Measurements from ENCODE around the gene NDC1. TPM values are rescaled to one million over a fixed set of nuclear protein-coding genes. Genes with fewer than 3 reads are reported as not detected.
"Not testable (repeated sequence)": the region's sequence is repeated elsewhere in the genome, so short reads cannot be mapped to it uniquely, and the experiment has no call there.

NDC1 gene, protein sequence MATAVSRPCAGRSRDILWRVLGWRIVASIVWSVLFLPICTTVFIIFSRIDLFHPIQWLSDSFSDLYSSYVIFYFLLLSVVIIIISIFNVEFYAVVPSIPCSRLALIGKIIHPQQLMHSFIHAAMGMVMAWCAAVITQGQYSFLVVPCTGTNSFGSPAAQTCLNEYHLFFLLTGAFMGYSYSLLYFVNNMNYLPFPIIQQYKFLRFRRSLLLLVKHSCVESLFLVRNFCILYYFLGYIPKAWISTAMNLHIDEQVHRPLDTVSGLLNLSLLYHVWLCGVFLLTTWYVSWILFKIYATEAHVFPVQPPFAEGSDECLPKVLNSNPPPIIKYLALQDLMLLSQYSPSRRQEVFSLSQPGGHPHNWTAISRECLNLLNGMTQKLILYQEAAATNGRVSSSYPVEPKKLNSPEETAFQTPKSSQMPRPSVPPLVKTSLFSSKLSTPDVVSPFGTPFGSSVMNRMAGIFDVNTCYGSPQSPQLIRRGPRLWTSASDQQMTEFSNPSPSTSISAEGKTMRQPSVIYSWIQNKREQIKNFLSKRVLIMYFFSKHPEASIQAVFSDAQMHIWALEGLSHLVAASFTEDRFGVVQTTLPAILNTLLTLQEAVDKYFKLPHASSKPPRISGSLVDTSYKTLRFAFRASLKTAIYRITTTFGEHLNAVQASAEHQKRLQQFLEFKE
- total RNA-seq, result 10 to 100 TPM; 48.1 to 49.0 TPM

DNA sequence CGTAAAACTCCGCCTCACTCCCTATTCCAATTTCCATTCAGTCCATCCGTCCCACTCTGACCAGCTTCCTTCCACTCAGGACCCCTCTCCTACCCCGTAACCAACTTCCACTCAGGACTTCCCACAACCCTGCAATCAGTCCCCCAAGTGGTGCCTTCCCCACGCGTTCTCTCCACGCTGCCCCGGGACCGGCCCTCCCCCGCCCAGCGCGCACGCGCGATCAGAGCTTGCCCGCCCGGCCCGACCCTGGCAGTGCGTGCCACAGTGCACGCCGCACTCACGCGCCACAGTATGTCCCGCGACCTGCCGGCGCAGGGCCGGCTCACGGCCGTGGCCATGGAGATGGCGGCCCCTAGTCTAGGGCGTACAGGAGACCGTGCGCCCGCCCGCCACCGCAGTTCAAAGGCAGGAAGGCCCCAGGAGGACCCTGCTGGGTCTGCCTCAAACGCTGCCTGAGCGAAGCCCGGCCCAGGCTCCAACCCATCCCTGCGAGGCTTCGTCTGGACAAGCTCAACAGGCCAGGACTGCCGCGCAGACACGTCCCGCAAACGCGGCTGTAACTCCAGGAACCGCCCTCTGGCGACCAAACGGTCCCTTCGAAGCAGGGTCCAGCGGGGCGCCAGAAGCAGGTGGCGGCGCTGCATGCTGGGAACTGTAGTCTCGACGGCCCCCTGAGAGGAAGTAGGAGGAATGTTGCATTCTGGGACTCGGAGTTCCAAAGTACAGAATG is at the start of gene NDC1:
TSS of gene NDC1 (minus strand) at position 373 of the 730 bp plus-strand sequence. CDS start at position 338, 35 bp downstream.
- POLR2A ChIA-PET, result interaction anchor here (0.7 to 2.3 kb wide), 4 partner anchors 107 to 453 kb away, joined by 3 to 6 read pairs (median 5); partner anchors contain the start of genes IFT25, TCEANC2 and TMEM59
- CTCF ChIA-PET, result interaction anchor here (0.6 to 1.6 kb wide), 3 partner anchors 9 to 121 kb away, joined by 3 to 5 read pairs (median 4); no protein-coding TSS in a partner anchor

- POLR2A ChIA-PET, result not testable (repeated sequence)
- CTCF ChIA-PET, result interaction anchor here (1.7 kb wide), 1 partner anchor 76 kb away, joined by 12 read pairs; no protein-coding TSS in a partner anchor
These were observed 45.5 kb upstream of the NDC1 start for GRCh38 chr1:53883600-53883999.

- POLR2A ChIA-PET, result not testable (repeated sequence)
- CTCF ChIA-PET, result interaction anchor here (1.2 to 2.7 kb wide), 4 partner anchors 21 to 77 kb away, joined by 3 to 12 read pairs (median 5); partner anchors contain the start of gene IFT25
These were observed 43.8 kb upstream of the NDC1 start for GRCh38 chr1:53881853-53882252.

DNA sequence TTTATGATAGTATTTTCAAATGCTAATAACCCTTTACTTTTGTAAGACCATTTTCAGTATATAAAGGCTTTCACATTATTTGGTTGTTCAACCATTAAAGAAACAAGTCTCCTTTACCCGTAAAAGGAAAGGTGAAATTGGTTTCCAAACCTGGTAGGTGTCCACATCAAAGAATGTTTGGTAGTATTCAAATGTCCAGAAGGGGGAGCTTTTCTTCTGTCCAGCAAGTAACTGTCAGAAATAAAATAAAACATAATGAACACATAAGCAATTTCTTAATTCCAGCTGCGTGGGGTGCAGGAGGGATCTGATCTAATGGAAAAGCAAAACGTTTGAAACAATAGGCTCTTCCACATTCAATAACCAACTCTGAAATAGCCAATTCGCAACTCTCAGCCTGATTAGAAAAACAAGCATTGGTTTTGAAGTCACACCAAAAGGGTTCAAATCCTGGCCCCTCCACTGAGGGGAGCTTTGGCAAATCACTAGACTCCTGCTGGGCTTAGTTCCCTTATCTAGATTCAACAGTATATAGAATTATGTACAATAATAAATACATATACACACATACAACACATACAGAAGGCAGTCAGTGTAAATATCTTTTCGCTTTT is 40.5 kb upstream of the NDC1 start:
- CTCF ChIA-PET, result interaction anchor here (0.6 to 2.8 kb wide), 11 partner anchors 10 to 652 kb away, joined by 3 to 16 read pairs (median 4); partner anchors contain the start of genes IFT25, LRRC42 and YIPF1
- POLR2A ChIA-PET, result no interaction called here

DNA sequence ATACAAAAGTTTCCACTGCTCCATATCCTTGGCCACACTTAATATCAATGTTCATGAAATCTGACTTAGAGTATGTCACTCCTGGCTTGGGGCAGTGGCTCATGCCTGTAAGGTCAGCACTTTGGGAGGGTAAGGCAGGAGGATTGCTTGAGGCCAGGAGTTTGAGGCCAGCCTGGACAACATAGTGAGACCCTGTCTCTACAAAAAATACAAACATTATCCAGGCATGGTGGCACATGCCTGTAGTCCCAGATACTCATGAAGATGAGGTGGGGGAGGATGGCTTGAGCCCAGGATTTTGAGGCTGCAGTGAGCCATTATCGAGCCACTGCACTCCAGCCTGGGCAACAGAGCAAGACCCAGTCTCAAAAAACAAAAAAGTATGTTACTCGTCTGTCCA is 37.1 kb upstream of the NDC1 start:
- CTCF ChIA-PET, result not testable (repeated sequence)

DNA sequence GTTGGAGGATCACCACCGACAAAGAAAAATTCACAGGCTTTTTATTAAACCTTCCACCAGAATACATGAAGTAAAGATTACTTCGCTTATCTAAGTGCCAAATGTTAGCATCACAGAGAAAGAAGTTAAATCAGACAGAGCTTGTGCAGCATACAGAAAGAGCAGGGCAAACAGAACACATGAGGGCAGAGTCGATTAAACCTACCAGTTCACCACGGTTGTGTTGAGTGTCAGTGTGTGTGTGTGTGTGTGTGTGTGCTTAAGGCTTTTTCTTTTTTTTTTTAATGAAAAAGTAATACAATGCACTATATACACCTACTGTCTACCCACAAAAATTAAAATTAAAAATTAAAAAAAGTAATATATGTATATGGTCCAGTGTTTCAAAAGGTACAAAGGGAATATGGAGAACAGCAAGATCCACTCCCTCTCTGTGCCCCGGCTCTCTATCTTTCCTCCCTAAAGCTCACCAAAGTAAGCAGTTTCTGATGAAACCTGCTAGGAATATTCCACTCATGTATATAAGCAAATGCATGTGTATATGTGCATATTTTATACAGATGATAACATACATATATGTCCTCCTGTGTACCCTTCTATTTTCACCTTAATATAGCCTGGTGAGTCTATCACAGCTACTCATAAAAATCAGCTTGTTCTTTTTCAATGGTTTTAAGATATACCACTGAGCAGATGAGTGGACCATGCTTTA is 33.8 kb upstream of the NDC1 start:
- ChIA-PET CTCF (interaction anchor here (0.6 to 1.6 kb wide), 3 partner anchors 68 to 188 kb away, joined by 3 to 4 read pairs (median 4); no protein-coding TSS in a partner anchor), POLR2A (no interaction called here)

More for the DNA sequence above, 37.1 kb upstream of the NDC1 start:
- POLR2A ChIA-PET, result not testable (repeated sequence)

- ChIA-PET CTCF (interaction anchor here (0.7 to 1.2 kb wide), 2 partner anchors 11 to 12 kb away, joined by 3 read pairs; no protein-coding TSS in a partner anchor), POLR2A (no interaction called here)
These were observed 33.1 kb upstream of the NDC1 start for GRCh38 chr1:53871221-53871620.

GRCh38 chr1:53869454-53870117 is 31.5 kb upstream of the NDC1 start:
- POLR2A ChIA-PET, result no interaction called here
- CTCF ChIA-PET, result interaction anchor here (0.7 kb wide), 1 partner anchor 854 kb away, joined by 4 read pairs; no protein-coding TSS in a partner anchor

GRCh38 chr1:53868565-53868964 is 30.5 kb upstream of the NDC1 start:
- ChIA-PET POLR2A (no interaction called here), CTCF (interaction anchor here (0.8 to 1.2 kb wide), 2 partner anchors 11 to 91 kb away, joined by 3 to 4 read pairs; no protein-coding TSS in a partner anchor)

DNA sequence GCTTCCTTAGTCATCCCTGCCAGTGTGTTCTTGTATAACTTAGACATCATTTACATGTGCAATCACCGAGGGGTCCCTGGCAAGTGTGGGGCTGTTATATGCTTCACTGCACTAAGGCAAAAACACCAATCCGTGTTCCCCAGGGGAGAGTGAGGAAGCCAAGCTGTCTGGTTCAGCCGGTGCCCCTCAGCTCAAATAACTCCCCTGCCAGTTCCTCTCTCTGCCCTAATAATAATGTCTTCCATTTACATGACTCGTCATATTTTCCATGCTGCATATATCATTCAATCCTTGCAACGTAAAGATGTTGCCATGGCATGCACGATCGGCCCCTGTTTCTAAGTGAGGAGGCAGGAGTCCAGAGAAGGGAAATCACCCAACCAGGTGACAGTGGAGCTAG is 24.4 kb upstream of the NDC1 start:
- CTCF ChIA-PET, result interaction anchor here (5.8 kb wide), 1 partner anchor 97 kb away, joined by 51 read pairs; no protein-coding TSS in a partner anchor
- POLR2A ChIA-PET, result no interaction called here

- POLR2A ChIA-PET, result interaction anchor here (0.5 kb wide), 1 partner anchor 98 kb away, joined by 3 read pairs; no protein-coding TSS in a partner anchor
- CTCF ChIA-PET, result interaction anchor here (0.6 to 5.8 kb wide), 19 partner anchors 9 to 1097 kb away, joined by 3 to 51 read pairs (median 5); partner anchors contain the start of genes IFT25, LRRC42 and YIPF1
These were observed 22.9 kb upstream of the NDC1 start for GRCh38 chr1:53860967-53861411.

- CTCF ChIA-PET, result interaction anchor here (0.7 to 1.1 kb wide), 2 partner anchors 9 to 188 kb away, joined by 3 to 4 read pairs; no protein-coding TSS in a partner anchor
- POLR2A ChIA-PET, result interaction anchor here (0.6 kb wide), 3 partner anchors 16 to 1148 kb away, joined by 3 to 9 read pairs (median 7); no protein-coding TSS in a partner anchor
These were observed 13.6 kb upstream of the NDC1 start for GRCh38 chr1:53851571-53852285.

DNA sequence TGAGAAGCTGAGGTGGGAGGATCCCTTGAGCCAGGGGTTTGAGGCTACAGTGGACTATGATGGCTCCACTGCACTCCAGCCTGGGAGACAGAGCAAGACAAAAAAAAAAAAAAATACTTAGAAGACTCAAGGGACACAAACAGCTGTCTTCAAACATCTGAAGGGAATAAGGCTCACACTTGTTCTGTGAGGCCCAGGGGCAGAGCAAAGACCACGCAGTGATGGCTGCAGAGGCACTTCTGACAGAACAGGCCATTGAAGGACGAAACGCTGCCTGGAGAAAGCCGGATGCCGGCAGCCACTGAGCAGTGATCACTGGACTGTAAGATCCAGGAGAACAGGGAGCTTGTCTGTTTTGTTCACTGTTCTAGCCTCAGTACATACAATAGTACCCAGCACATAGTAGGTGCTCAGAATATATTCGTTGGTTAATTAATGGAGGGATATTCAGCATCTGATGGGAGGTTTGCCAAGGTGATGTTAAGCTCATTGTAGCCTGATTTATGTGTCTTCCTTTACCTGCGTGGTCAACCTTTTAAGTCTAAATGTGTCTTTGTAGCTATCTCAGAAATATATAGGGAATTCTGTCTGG is 12.1 kb upstream of the NDC1 start:
- CTCF ChIA-PET, result interaction anchor here (1.7 kb wide), 1 partner anchor 11 kb away, joined by 5 read pairs; no protein-coding TSS in a partner anchor
- POLR2A ChIA-PET, result no interaction called here

DNA sequence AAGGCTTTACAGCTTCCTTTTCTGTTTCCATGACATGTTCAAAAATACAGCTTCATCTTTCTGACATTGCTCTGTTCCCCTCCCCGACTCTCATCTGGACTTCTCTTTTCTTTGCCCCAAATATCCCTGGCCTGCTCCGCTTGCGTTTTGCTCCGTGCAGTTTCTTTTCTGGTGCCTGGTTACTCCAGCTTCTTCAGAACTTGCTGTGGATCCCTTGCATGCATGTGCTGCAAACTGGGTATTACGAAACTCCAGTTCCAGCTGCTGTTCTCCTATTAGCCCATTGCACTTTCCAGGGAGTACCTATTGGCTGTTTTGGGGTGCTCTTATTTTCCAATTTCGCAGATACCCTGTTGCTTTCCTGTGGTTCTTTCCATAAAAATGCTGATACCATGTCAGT is 9.9 kb upstream of the NDC1 start:
- ChIA-PET POLR2A (no interaction called here), CTCF (interaction anchor here (1.0 to 1.2 kb wide), 2 partner anchors 10 to 13 kb away, joined by 5 read pairs; no protein-coding TSS in a partner anchor)

DNA sequence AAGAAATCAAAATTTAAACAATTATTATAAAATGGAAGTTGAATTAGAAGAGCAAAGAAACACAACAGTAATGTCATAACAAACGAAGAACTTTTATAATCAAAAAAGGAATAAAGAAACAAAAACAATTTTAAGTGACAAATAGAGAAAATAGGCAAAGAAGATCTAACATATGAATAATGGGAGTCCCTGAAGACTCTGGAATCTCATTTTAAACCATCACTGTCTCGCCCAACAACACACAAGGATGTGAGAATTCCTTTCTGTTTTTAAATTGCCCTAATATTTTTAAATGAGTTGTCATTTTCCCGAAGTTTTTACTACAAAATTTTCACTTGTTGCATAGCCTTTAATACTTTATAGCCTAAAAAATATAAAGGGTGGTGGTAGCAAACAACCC is 4.3 kb upstream of the NDC1 start:
- CTCF ChIA-PET, result no interaction called here
- POLR2A ChIA-PET, result no interaction called here

- POLR2A ChIA-PET, result interaction anchor here (2.3 kb wide), 1 partner anchor 107 kb away, joined by 6 read pairs; the partner anchor contains the start of gene IFT25
- CTCF ChIA-PET, result interaction anchor here (1.6 kb wide), 1 partner anchor 121 kb away, joined by 4 read pairs; no protein-coding TSS in a partner anchor
These were observed 518 bp upstream of the NDC1 start for GRCh38 chr1:53838654-53838974.
